ENCODE data around the gene AP1G2.

AP1G2 gene

DNA sequence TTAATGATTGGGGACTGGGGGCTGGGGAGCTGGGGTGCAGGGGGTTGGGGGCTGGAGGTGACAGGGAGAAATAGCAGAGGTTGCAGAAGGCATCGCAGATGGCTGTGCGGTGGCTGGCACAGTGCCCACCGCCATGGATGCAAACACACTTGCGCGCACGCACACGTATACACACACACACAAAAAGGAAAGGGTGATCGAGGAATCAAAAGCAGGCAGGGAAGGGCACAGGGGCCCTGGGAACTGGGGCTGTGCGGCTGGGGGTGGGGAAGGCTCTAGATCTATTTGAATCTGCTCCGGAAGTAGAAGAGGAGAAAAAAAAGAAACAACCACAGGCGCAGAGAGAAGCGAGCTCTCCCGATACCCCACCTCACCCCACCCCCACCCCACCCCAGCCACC is 55.4 kb downstream of the AP1G2 start:
- H3K4me1 ChIP-seq (ENCODE audit: control insufficient read depth, insufficient read depth, low read length) = no peaks in the 10 kb centered on the region
- H3K9me3 ChIP-seq (ENCODE audit: control insufficient read depth, low read length) = no peaks in the 10 kb centered on the region
- no peaks in the 10 kb centered on the region for H3K27me3 ChIP-seq (ENCODE audit: control insufficient read depth, insufficient read depth, low read length)
- no peak overlapping the region for H3K9ac ChIP-seq (ENCODE audit: low read length)
- no peak overlapping the region for H3K4me3 ChIP-seq (ENCODE audit: low read length)
- no peaks in the 10 kb centered on the region for H3K36me3 ChIP-seq (ENCODE audit: control insufficient read depth, insufficient read depth, low read length)

Measured in mucosa of stomach (tissue), 1 donor.